H9 (cell line): Measurements from ENCODE around the gene VDR. TPM values are rescaled to one million over a fixed set of nuclear protein-coding genes. Genes with fewer than 3 reads are reported as not detected.

Source experiments
- DNase-seq: peaks from one replicate; pipeline ENCODE4 v3.0.0-alpha.2; 2017
- H2AFZ ChIP-seq: one replicate; pipeline ENCODE4 v1.6.1; 2013; ENCODE audit warnings: mild to moderate bottlenecking, low read length, control low read depth, moderate library complexity
- H2AK5ac ChIP-seq: 2 replicates; pipeline ENCODE4 v1.6.1; 2013; ENCODE audit warnings: low read length, control low read depth, mixed read lengths; ENCODE audit not compliant: insufficient read length
- H2BK120ac ChIP-seq: one replicate; pipeline ENCODE4 v1.6.1; 2013; ENCODE audit warnings: low read depth, mild to moderate bottlenecking, low read length, control low read depth, inconsistent platforms; ENCODE audit not compliant: poor library complexity, severe bottlenecking
- H2BK12ac ChIP-seq: 2 replicates; pipeline ENCODE4 v1.6.1; 2013; ENCODE audit warnings: low read length, control low read depth, mixed read lengths, low read depth; ENCODE audit not compliant: insufficient read length
- H2BK15ac ChIP-seq: 2 replicates; pipeline ENCODE4 v1.6.1; 2013; ENCODE audit warnings: low read depth, low read length, control low read depth
- H2BK20ac ChIP-seq: one replicate; pipeline ENCODE4 v1.6.1; 2013; ENCODE audit warnings: low read depth, mild to moderate bottlenecking, low read length, control low read depth, inconsistent platforms; ENCODE audit not compliant: poor library complexity, severe bottlenecking
- H2BK5ac ChIP-seq: 2 replicates; pipeline ENCODE4 v1.6.1; 2013; ENCODE audit warnings: low read length, control low read depth, mixed read lengths; ENCODE audit not compliant: insufficient read length
- H3K14ac ChIP-seq: 2 replicates; pipeline ENCODE4 v1.6.1; 2013; ENCODE audit warnings: low read length, control low read depth; ENCODE audit not compliant: insufficient read depth
- H3K18ac ChIP-seq: 2 replicates; pipeline ENCODE4 v1.6.1; 2013; ENCODE audit warnings: low read depth, mild to moderate bottlenecking, mixed read lengths, low read length, control low read depth; ENCODE audit not compliant: insufficient read length
- H3K23ac ChIP-seq: 2 replicates; pipeline ENCODE4 v1.6.1; 2013; ENCODE audit warnings: low read length, control low read depth, mixed read lengths, low read depth; ENCODE audit not compliant: insufficient read length
- H3K23me2 ChIP-seq: 2 replicates; pipeline ENCODE4 v1.6.1; 2013; ENCODE audit warnings: low read depth, mild to moderate bottlenecking, mixed read lengths, low read length, control low read depth; ENCODE audit not compliant: insufficient read length, poor library complexity, severe bottlenecking
- H3K27ac ChIP-seq: 2 replicates; pipeline ENCODE4 v1.5.1; 2013; ENCODE audit warnings: low read length, control low read depth, mixed read lengths, low read depth; ENCODE audit not compliant: insufficient read length
- H3K27me3 ChIP-seq: 2 replicates; pipeline ENCODE4 v1.6.1; 2013; ENCODE audit warnings: low read length, control low read depth, inconsistent platforms; ENCODE audit not compliant: insufficient read depth
- H3K4ac ChIP-seq: 2 replicates; pipeline ENCODE4 v1.6.1; 2013; ENCODE audit warnings: low read depth, mild to moderate bottlenecking, control low read depth, inconsistent platforms, low read length, moderate library complexity
- H3K4me1 ChIP-seq: 2 replicates; pipeline ENCODE4 v1.6.1; 2013; ENCODE audit warnings: low read length, control low read depth, inconsistent platforms; ENCODE audit not compliant: insufficient read depth
- H3K4me2 ChIP-seq: 2 replicates; pipeline ENCODE4 v1.6.1; 2013; ENCODE audit warnings: low read length, control low read depth, mixed read lengths; ENCODE audit not compliant: insufficient read length, insufficient read depth
- H3K56ac ChIP-seq: 2 replicates; pipeline ENCODE4 v1.6.1; 2013; ENCODE audit warnings: low read depth, mild to moderate bottlenecking, mixed read lengths, low read length, control low read depth; ENCODE audit not compliant: insufficient read length
- H3K79me1 ChIP-seq: 2 replicates; pipeline ENCODE4 v1.6.1; 2013; ENCODE audit warnings: low read depth, mild to moderate bottlenecking, moderate library complexity, low read length, control low read depth, inconsistent platforms; ENCODE audit not compliant: insufficient read depth, poor library complexity, severe bottlenecking
- H3K79me2 ChIP-seq: 2 replicates; pipeline ENCODE4 v1.6.1; 2013; ENCODE audit warnings: low read length, control low read depth, inconsistent platforms; ENCODE audit not compliant: insufficient read depth
- H3K9ac ChIP-seq: 2 replicates; pipeline ENCODE4 v1.6.1; 2013; ENCODE audit warnings: low read length, control low read depth, mixed read lengths; ENCODE audit not compliant: insufficient read length; ENCODE audit errors: extremely low read depth
- H3K9me3 ChIP-seq: one replicate; pipeline ENCODE4 v1.6.1; 2013; ENCODE audit warnings: low read depth, low read length, inconsistent platforms; ENCODE audit not compliant: control insufficient read depth
- H3T11ph ChIP-seq: one replicate; pipeline ENCODE4 v1.6.1; 2013; ENCODE audit warnings: mild to moderate bottlenecking, low read length, control low read depth, inconsistent platforms
- H4K20me1 ChIP-seq: one replicate; pipeline ENCODE4 v1.6.1; 2013; ENCODE audit not compliant: control insufficient read depth, insufficient read length, insufficient read depth
- H4K5ac ChIP-seq: 2 replicates; pipeline ENCODE4 v1.6.1; 2013; ENCODE audit warnings: low read depth, mild to moderate bottlenecking, mixed read lengths, low read length, control low read depth; ENCODE audit not compliant: insufficient read length
- H4K8ac ChIP-seq: replicated peaks from 2 replicates; pipeline ENCODE4 v1.6.1; 2013; ENCODE audit warnings: low read length, control low read depth, mixed read lengths, low read depth; ENCODE audit not compliant: insufficient read length
- H4K91ac ChIP-seq: 2 replicates; pipeline ENCODE4 v1.6.1; 2013; ENCODE audit warnings: low read depth, mild to moderate bottlenecking, moderate library complexity, mixed read lengths, low read length, control low read depth; ENCODE audit not compliant: insufficient read length
- H3K27ac Mint-ChIP-seq, 3 experiments: 2 replicates in 2 of 3; 3 replicates in 1 of 3; pipeline ENCODE4 v1.8.0; 2020 to 2021; ENCODE audit warnings: mixed read lengths in 3 of 3, mild to moderate bottlenecking in 1 of 3, moderate library complexity in 1 of 3
- H3K27me3 Mint-ChIP-seq: 2 replicates; pipeline ENCODE4 v1.8.0; 2021; ENCODE audit warnings: low read depth, mild to moderate bottlenecking, moderate library complexity, mixed read lengths
- H3K36me3 Mint-ChIP-seq, 3 experiments: 2 replicates in 2 of 3; 3 replicates in 1 of 3; pipeline ENCODE4 v1.8.0; 2020 to 2021; ENCODE audit warnings: low read depth in 3 of 3, mixed read lengths in 3 of 3; ENCODE audit not compliant: insufficient read depth in 1 of 3
- H3K4me1 Mint-ChIP-seq, 2 experiments: 2 replicates each; pipeline ENCODE4 v1.8.0; 2020; ENCODE audit warnings: mixed read lengths in 2 of 2
- H3K4me3 Mint-ChIP-seq, 2 experiments: 2 replicates in 1 of 2; 3 replicates in 1 of 2; pipeline ENCODE4 v1.8.0; 2020 to 2021; ENCODE audit warnings: mild to moderate bottlenecking in 2 of 2, mixed read lengths in 2 of 2, moderate library complexity in 1 of 2
- H3K9me3 Mint-ChIP-seq, 2 experiments: 2 replicates in 1 of 2; 3 replicates in 1 of 2; pipeline ENCODE4 v1.8.0; 2020; ENCODE audit warnings: mild to moderate bottlenecking in 2 of 2, mixed read lengths in 2 of 2, moderate library complexity in 1 of 2
- WGBS: extraction: QIAGEN DNeasy Blood & Tissue Kit; methylation state at CpG from one replicate; pipeline ENCODE4 v1.1.7; 2013; ENCODE audit warnings: missing lambda C conversion rate, low lambda C conversion rate, mixed read lengths; ENCODE audit not compliant: insufficient read length; ENCODE audit errors: extremely low coverage; 5-methylcytosine and 5-hydroxymethylcytosine counted together
- total RNA-seq: library from RNA; stranded (reverse); gene quantifications from 2 replicates; pipeline ENCODE4 v1.2.1, GENCODE V29; 2021
- TF ChIP-seq, protein P1 (sequence below): fragments of 200-600 bp; sonication (generic); conservative IDR thresholded peaks from 3 replicates; pipeline ENCODE4 v1.8.0; 2021; ENCODE audit warnings: antibody characterized with exemption, mild to moderate bottlenecking

VDR gene
- total RNA-seq, 1 experiment from 2014 or later = 0.61 TPM

DNA sequence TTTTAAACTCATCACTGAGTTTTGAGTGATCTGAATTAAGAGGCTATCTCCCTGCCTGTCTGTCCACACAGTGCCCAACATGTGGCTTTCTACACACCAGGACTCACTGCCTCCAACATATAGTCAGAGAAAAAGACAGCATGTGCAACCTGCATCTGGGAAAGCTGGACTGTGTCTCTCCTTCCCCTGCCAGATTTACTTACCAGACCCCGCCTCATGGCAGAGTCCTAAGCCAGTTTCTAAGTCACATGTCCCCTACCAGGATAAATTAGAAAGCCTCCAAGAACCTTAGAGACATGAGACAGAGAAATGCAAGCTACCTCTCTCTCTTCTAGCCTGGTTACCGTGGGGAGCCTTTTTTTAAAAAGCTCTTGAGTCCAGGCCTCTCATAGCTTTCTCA, 82.4 kb downstream of the VDR start:
- Histone ChIP-seq H4K91ac (no peak overlapping the region), H4K8ac (no peak overlapping the region), H2AFZ (no peak overlapping the region), H3K23me2 (peaks cover 7% of the 10 kb centered on the region), H2BK12ac (no peak overlapping the region), H3K9me3 (no peaks in the 10 kb centered on the region), H2BK120ac (no peak overlapping the region), H4K20me1 (no peaks in the 10 kb centered on the region), H3K27ac (no peak overlapping the region), H3K56ac (no peak overlapping the region), H2BK15ac (no peak overlapping the region), H3K9ac (no peak overlapping the region), H3K4me2 (no peak overlapping the region), H3K23ac (no peak overlapping the region), H3K18ac (no peak overlapping the region), H3K4me1 (peaks cover 15% of the 10 kb centered on the region; the same call in 1 of the 2 replicates), H3K14ac (no peak overlapping the region), H2AK5ac (no peak overlapping the region), H4K5ac (no peak overlapping the region), H3K4ac (no peak overlapping the region), H2BK20ac (no peak overlapping the region), H3T11ph (no peak overlapping the region), H2BK5ac (no peak overlapping the region), H3K79me1 (no peaks in the 10 kb centered on the region), H3K27me3 (no peaks in the 10 kb centered on the region), H3K79me2 (peaks cover 10% of the 10 kb centered on the region; the same call in 1 of the 2 replicates)
- Mint-ChIP-seq H3K27me3 (peaks cover 12% of the 10 kb centered on the region), H3K4me1 (peaks cover 48 to 51% of the 10 kb centered on the region in 2 experiments), H3K36me3 (peaks cover 0 to 5% (median 0%) of the 10 kb centered on the region in 3 experiments; a peak in 2 of 7 replicates), H3K4me3 (no peak overlapping the region), H3K9me3 (no peaks in the 10 kb centered on the region), H3K27ac (no peak overlapping the region)
- DNase-seq = no peak
- no CpG with 5 or more reads among the region's 2 CpGs for WGBS
- TF ChIP-seq, protein P1, sequence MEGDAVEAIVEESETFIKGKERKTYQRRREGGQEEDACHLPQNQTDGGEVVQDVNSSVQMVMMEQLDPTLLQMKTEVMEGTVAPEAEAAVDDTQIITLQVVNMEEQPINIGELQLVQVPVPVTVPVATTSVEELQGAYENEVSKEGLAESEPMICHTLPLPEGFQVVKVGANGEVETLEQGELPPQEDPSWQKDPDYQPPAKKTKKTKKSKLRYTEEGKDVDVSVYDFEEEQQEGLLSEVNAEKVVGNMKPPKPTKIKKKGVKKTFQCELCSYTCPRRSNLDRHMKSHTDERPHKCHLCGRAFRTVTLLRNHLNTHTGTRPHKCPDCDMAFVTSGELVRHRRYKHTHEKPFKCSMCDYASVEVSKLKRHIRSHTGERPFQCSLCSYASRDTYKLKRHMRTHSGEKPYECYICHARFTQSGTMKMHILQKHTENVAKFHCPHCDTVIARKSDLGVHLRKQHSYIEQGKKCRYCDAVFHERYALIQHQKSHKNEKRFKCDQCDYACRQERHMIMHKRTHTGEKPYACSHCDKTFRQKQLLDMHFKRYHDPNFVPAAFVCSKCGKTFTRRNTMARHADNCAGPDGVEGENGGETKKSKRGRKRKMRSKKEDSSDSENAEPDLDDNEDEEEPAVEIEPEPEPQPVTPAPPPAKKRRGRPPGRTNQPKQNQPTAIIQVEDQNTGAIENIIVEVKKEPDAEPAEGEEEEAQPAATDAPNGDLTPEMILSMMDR = no peak
